Measurements from ENCODE around the gene MEIKIN. TPM values are rescaled to one million over a fixed set of nuclear protein-coding genes. Genes with fewer than 3 reads are reported as not detected.

Gene MEIKIN
- total RNA-seq, 1 donor from 2014 or later, result not detected

GRCh38 chr5:131992370-131992769, 46.9 kb upstream of the MEIKIN start:
- Mint-ChIP-seq H3K27me3 (ENCODE audit: unreplicated experiment) (peaks cover 11% of the 10 kb centered on the region), H3K36me3 (ENCODE audit: unreplicated experiment) (no peaks in the 10 kb centered on the region), H3K4me3 (ENCODE audit: unreplicated experiment) (no peak overlapping the region), H3K4me1 (ENCODE audit: low read depth, unreplicated experiment) (peaks cover 14% of the 10 kb centered on the region), H3K27ac (ENCODE audit: unreplicated experiment) (no peak overlapping the region), H3K9me3 (ENCODE audit: unreplicated experiment) (peaks cover 3% of the 10 kb centered on the region)
- no peak for TF ChIP-seq CTCF (IDR thresholded peaks at IDR 0.05; ENCODE audit: partially characterized antibody, unreplicated experiment)
- DNase-seq, result no peak

DNA sequence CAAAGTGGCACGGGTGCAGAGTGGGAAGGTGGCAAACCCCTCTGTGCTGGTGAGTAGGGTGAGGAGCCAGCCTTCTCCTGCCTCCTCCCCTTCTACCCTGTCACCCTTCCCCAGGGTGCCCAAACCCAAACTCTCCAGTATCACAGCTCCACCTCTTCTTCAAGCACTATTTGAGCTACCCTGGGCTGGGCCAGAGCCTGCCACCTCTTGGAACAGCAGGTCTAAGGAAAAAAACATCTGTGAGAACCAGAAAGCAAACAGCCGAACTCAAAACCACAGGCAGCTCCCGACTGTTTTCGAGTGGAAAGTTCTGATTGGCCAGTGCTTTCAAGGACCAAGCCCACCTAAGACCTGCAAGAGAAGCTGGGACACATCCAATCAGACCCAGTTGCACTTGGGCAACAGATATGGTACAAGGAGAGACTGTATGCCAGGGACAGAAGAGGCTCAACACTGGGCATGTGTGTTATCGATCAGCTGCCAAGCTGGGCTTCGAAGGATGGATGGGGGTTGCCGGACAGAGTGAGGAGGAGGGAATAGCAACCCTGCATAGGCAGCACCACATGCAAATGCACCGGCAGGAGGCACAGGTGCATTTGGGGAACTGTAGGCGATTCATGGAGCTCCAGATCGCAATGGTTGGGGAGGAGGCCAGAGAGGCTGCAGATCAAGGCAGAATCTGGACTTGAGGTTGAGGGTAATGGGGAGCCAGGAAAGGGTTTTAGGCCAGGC, 46.3 kb upstream of the MEIKIN start:
- H3K4me1 Mint-ChIP-seq (ENCODE audit: low read depth, unreplicated experiment), result peaks cover 13% of the 10 kb centered on the region
- no peak for DNase-seq
- peaks cover 11% of the 10 kb centered on the region for H3K27me3 Mint-ChIP-seq (ENCODE audit: unreplicated experiment)
- peaks cover 3% of the 10 kb centered on the region for H3K9me3 Mint-ChIP-seq (ENCODE audit: unreplicated experiment)
- no peaks in the 10 kb centered on the region for H3K36me3 Mint-ChIP-seq (ENCODE audit: unreplicated experiment)
- no peak overlapping the region for H3K4me3 Mint-ChIP-seq (ENCODE audit: unreplicated experiment)
- no peak overlapping the region for H3K27ac Mint-ChIP-seq (ENCODE audit: unreplicated experiment)
- no peak for TF ChIP-seq CTCF (IDR thresholded peaks at IDR 0.05; ENCODE audit: partially characterized antibody, unreplicated experiment)

DNA sequence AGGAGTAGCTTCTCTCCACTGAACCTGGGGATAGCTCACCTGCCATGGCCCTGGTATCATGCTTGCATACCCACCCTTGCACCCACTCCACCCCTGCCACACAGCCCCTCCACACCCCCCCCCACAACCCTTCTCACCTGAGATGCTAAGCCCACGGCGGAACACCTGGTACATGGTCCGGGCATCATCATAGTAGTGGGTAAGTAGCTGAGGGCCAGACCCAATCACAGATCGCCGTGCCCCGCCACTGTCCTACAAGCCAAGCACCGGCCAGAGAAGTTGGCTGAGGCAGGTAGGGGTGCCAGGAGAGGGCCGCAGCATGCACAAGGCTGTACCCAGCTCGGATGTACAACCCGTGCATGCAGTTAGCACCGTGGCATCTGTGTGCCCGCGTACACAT, 45.3 kb upstream of the MEIKIN start:
- no peak for TF ChIP-seq CTCF (IDR thresholded peaks at IDR 0.05; ENCODE audit: partially characterized antibody, unreplicated experiment)
- Mint-ChIP-seq H3K27me3 (ENCODE audit: unreplicated experiment) (peaks cover 11% of the 10 kb centered on the region), H3K36me3 (ENCODE audit: unreplicated experiment) (no peaks in the 10 kb centered on the region), H3K27ac (ENCODE audit: unreplicated experiment) (no peak overlapping the region), H3K4me3 (ENCODE audit: unreplicated experiment) (no peak overlapping the region), H3K9me3 (ENCODE audit: unreplicated experiment) (peaks cover 3% of the 10 kb centered on the region), H3K4me1 (ENCODE audit: low read depth, unreplicated experiment) (peaks cover 4% of the 10 kb centered on the region)
- no peak for DNase-seq

DNA sequence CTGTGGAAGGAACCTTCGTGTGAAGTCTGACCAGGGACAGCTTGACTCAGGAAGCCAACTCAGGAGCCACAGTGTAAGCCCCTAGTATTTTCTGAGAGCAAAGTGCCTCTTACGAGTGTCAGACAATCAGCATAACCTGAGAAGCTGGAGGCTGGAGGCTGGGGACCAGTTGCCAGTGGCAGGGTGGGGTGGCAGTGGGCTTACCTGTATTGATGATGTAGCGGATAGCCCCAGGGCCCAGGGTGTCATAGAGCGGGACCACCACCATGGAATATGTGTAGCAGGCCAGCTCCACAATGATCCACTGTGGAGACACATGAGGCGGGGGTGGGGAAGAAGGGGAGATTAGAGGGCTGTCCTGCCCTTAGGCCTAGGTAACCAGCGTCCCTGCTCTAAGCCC, 43.1 kb upstream of the MEIKIN start:
- no peak overlapping the region for H3K4me3 Mint-ChIP-seq (ENCODE audit: unreplicated experiment)
- no peaks in the 10 kb centered on the region for H3K36me3 Mint-ChIP-seq (ENCODE audit: unreplicated experiment)
- DNase-seq, result no peak
- H3K27me3 Mint-ChIP-seq (ENCODE audit: unreplicated experiment), result peaks cover 11% of the 10 kb centered on the region
- TF ChIP-seq CTCF (IDR thresholded peaks at IDR 0.05; ENCODE audit: partially characterized antibody, unreplicated experiment), result no peak
- H3K9me3 Mint-ChIP-seq (ENCODE audit: unreplicated experiment), result peaks cover 8% of the 10 kb centered on the region
- no peaks in the 10 kb centered on the region for H3K4me1 Mint-ChIP-seq (ENCODE audit: low read depth, unreplicated experiment)
- H3K27ac Mint-ChIP-seq (ENCODE audit: unreplicated experiment), result no peak overlapping the region

- TF ChIP-seq CTCF (IDR thresholded peaks at IDR 0.05; ENCODE audit: partially characterized antibody, unreplicated experiment), result no peak
- H3K36me3 Mint-ChIP-seq (ENCODE audit: unreplicated experiment), result no peaks in the 10 kb centered on the region
- no peak overlapping the region for H3K27ac Mint-ChIP-seq (ENCODE audit: unreplicated experiment)
- no peak overlapping the region for H3K4me3 Mint-ChIP-seq (ENCODE audit: unreplicated experiment)
- DNase-seq, result no peak
- no peaks in the 10 kb centered on the region for H3K4me1 Mint-ChIP-seq (ENCODE audit: low read depth, unreplicated experiment)
- H3K27me3 Mint-ChIP-seq (ENCODE audit: unreplicated experiment), result peaks cover 8% of the 10 kb centered on the region
- peaks cover 6% of the 10 kb centered on the region for H3K9me3 Mint-ChIP-seq (ENCODE audit: unreplicated experiment)
These were observed 41.8 kb upstream of the MEIKIN start for GRCh38 chr5:131987251-131987650.
